HG03159 (cell line): ENCODE measurements around the gene UCKL1.

Experiments
- ATAC-seq: cut with Tn5 transposase; IDR thresholded peaks from one replicate; pipeline ENCODE4 v1.9.1; 2021; ENCODE audit warnings: mild to moderate bottlenecking, moderate library complexity; ENCODE audit not compliant: unreplicated experiment

The UCKL1 gene

DNA sequence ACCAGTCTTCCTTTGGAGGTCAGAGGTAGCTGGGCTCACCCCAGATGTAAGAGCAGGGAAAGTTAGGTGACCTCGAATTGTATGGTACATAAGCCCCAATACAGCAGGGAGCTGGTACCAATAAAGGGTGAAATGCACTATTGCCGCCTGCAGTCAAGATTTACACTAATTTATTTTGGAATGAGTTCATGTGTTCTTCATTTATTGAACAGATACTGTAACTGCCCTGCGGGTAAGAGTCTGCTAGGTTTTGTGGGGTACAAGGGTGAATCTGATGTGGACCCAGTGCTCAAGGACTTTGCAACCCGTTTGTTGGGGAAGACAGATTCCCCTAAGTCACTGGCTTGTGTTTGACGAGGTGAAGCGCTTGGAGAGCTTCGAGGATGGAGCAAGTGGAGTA is 63.8 kb downstream of the UCKL1 start:
- ATAC-seq, result no peak

GRCh38 chr20:63891061-63892002 is 64.9 kb downstream of the UCKL1 start:
- no peak for ATAC-seq

- no peak for ATAC-seq
Measured at GRCh38 chr20:63890616-63891015, 65.6 kb downstream of the UCKL1 start.

DNA sequence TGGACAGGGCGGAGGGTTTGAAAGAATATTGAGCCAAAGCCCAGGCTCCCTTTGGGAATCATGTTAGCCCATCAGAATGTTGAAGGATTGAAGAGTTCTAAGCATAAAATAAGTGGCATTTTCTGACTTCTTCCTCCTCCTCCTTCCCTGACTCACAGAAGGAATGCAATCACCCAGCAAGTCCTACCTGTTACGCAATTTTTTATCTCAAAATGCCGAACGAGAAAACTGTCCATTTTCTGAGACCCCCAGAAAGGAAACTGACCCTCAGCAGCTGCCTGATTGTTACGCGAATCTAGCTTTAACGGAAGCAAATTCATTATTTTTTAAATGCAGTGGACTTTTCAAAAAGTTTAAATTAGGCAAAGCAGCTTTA is 66.0 kb downstream of the UCKL1 start:
- ATAC-seq, result no peak
